Activated T-helper 2 cell treated with anti-CD3 and anti-CD28 coated beads, Interferon-gamma antibody, Interleukin-2, Interleukin-4, amounts not matched to agents 10 μg/mL and 5 μg/mL and 100 μg/mL, durations not matched to agents 14 hours and 24 hours and 36 hours (primary cell): Measurements from ENCODE around the gene PRKAG3. TPM values are rescaled to one million over a fixed set of nuclear protein-coding genes. Genes with fewer than 3 reads are reported as not detected.

Source experiments
- DNase-seq: peaks from one replicate; pipeline ENCODE4 v3.0.0; 2021; ENCODE audit warnings: low spot score
- H3K27ac Mint-ChIP-seq: one replicate; pipeline ENCODE4 v1.8.0; 2021; ENCODE audit warnings: mixed read lengths
- H3K27me3 Mint-ChIP-seq: one replicate; pipeline ENCODE4 v1.8.0; 2021; ENCODE audit warnings: low read depth, mixed read lengths
- H3K36me3 Mint-ChIP-seq: one replicate; pipeline ENCODE4 v1.8.0; 2021; ENCODE audit warnings: low read depth, mixed read lengths
- H3K4me1 Mint-ChIP-seq: one replicate; pipeline ENCODE4 v1.8.0; 2021; ENCODE audit warnings: low read depth, mixed read lengths
- H3K4me3 Mint-ChIP-seq: one replicate; pipeline ENCODE4 v1.8.0; 2021; ENCODE audit warnings: low read depth, mild to moderate bottlenecking, moderate library complexity, mixed read lengths
- H3K9me3 Mint-ChIP-seq: one replicate; pipeline ENCODE4 v1.8.0; 2021; ENCODE audit warnings: mixed read lengths
- intact Hi-C: fragments of 100-400 bp; cut with micrococcal nuclease; formaldehyde crosslinking; loops from one replicate; pipeline ENCODE4 v1.15.1; 2023
- total RNA-seq: library from RNA; stranded (reverse); gene quantifications from 2 replicates; pipeline ENCODE4 v1.2.3, GENCODE V29; 2022

The PRKAG3 gene
- total RNA-seq, 1 donor from 2014 or later, result not detected

DNA sequence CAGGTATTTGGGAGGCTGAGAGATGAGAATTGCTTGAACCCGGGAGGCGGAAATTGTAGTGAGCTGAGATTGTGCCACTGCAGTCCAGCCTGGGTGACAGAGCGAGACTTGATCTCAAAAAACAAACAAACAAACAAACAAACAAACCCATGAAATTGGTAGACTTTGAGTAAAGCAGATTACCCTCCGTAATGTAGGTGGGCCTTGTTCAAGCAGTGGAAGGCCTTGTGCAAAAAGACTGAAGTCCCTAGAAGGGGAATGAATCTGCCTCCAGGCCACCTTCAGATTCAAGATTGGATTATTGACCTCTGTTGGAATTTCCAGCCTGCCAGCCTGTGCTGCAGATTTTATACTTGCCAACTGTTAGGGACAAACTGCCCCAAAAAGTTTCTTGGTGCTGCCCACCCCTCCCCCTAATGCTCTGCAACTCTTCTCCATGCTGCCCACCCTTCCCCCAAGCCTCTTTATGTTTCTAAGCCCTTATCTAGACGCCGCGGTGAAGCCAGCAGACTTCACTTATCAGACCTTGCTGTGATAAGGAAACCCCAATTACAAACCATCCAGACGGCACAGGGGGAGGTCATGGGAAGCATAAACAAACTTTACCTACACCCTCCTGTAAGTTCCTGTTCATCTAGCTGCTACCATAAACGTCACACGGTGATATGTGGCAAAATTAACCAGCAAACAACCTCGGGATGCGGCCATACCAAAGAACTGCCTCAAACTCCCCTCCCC, 32.7 kb downstream of the PRKAG3 start:
- intact Hi-C loops, result no loop called here
- Mint-ChIP-seq H3K36me3 (no peaks in the 10 kb centered on the region), H3K27ac (no peak overlapping the region), H3K27me3 (peaks cover 28% of the 10 kb centered on the region), H3K4me1 (peaks cover 3% of the 10 kb centered on the region), H3K9me3 (peaks cover under 1% of the 10 kb centered on the region), H3K4me3 (no peak overlapping the region)
- DNase-seq, result no peak

GRCh38 chr2:218796691-218797090, 34.9 kb downstream of the PRKAG3 start:
- H3K27ac Mint-ChIP-seq, result no peak overlapping the region
- H3K4me1 Mint-ChIP-seq, result no peaks in the 10 kb centered on the region
- no peaks in the 10 kb centered on the region for H3K9me3 Mint-ChIP-seq
- no peak for DNase-seq
- no peak overlapping the region for H3K4me3 Mint-ChIP-seq
- intact Hi-C loops, result no loop called here
- H3K27me3 Mint-ChIP-seq, result peaks cover 28% of the 10 kb centered on the region
- no peaks in the 10 kb centered on the region for H3K36me3 Mint-ChIP-seq

GRCh38 chr2:218792433-218792832, 39.2 kb downstream of the PRKAG3 start:
- Mint-ChIP-seq H3K4me3 (no peak overlapping the region), H3K36me3 (no peaks in the 10 kb centered on the region), H3K27ac (no peak overlapping the region), H3K9me3 (no peaks in the 10 kb centered on the region), H3K27me3 (peaks cover 28% of the 10 kb centered on the region), H3K4me1 (no peaks in the 10 kb centered on the region)
- intact Hi-C loops, result no loop called here
- no peak for DNase-seq

GRCh38 chr2:218788529-218789255, 42.9 kb downstream of the PRKAG3 start:
- DNase-seq, result no peak
- H3K27me3 Mint-ChIP-seq, result peaks cover 29% of the 10 kb centered on the region
- H3K9me3 Mint-ChIP-seq, result no peaks in the 10 kb centered on the region
- H3K36me3 Mint-ChIP-seq, result no peaks in the 10 kb centered on the region
- no peak overlapping the region for H3K4me3 Mint-ChIP-seq
- intact Hi-C loops, result loop anchor here (5.0 to 10.0 kb wide), 2 partner anchors 196 to 794 kb away; partner anchors contain the start of gene FEV
- no peak overlapping the region for H3K27ac Mint-ChIP-seq
- no peaks in the 10 kb centered on the region for H3K4me1 Mint-ChIP-seq

DNA sequence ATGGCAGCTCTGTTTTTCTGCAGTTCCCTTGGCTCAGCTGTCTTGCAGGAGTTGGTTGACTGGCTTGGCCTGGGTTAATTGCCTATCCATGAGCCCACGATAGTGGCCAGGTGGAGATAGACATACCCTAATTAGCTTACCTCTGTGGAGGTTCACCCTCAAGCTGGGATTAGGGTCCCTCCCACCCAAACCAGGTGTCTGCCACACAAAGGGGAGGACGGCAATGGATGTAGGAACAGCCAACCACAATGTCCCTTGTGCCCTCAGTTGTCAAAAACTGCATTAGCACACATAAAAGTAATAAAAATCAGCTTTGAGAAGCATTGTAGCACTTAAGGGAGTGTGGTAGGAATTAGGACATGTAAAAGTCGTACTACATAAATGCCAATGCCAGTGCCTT, 45.5 kb downstream of the PRKAG3 start:
- H3K9me3 Mint-ChIP-seq, result no peaks in the 10 kb centered on the region
- no peak overlapping the region for H3K27ac Mint-ChIP-seq
- H3K4me1 Mint-ChIP-seq, result no peaks in the 10 kb centered on the region
- peaks cover 45% of the 10 kb centered on the region for H3K27me3 Mint-ChIP-seq
- no peak for DNase-seq
- H3K36me3 Mint-ChIP-seq, result no peaks in the 10 kb centered on the region
- intact Hi-C loops, result loop anchor here (5.0 to 10.0 kb wide), 2 partner anchors 199 to 796 kb away; partner anchors contain the start of gene FEV
- no peak overlapping the region for H3K4me3 Mint-ChIP-seq

GRCh38 chr2:218785103-218785502, 46.5 kb downstream of the PRKAG3 start:
- no peak overlapping the region for H3K27ac Mint-ChIP-seq
- H3K4me1 Mint-ChIP-seq, result no peaks in the 10 kb centered on the region
- no peak overlapping the region for H3K4me3 Mint-ChIP-seq
- DNase-seq, result no peak
- no peaks in the 10 kb centered on the region for H3K9me3 Mint-ChIP-seq
- H3K36me3 Mint-ChIP-seq, result no peaks in the 10 kb centered on the region
- intact Hi-C loops, result loop anchor here (5.0 to 10.0 kb wide), 2 partner anchors 200 to 797 kb away; partner anchors contain the start of gene FEV
- H3K27me3 Mint-ChIP-seq, result peaks cover 50% of the 10 kb centered on the region

DNA sequence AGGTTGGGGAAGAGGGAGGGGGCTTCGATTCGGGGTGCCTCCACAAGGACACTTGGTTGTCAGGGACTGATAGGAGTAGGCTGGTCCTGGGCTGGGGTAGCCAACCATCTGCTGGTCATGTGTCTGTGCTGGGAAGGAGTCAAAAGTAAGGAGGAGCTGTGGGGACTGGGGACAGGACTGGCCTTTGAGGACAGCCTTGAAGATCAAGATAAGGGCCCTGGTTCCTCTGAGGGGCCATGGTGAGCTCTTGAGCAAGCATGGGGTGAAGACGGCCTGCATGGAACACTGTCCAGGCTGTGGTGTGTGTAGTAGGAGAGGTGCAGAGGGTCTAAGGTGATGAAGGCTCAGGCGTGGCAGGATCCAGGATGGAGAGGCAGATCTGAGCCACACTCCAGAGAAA, 47.9 kb downstream of the PRKAG3 start:
- H3K27ac Mint-ChIP-seq, result no peak overlapping the region
- no peaks in the 10 kb centered on the region for H3K36me3 Mint-ChIP-seq
- H3K9me3 Mint-ChIP-seq, result no peaks in the 10 kb centered on the region
- no peak overlapping the region for H3K4me3 Mint-ChIP-seq
- intact Hi-C loops, result loop anchor here (10.0 kb wide), 1 partner anchor 201 kb away; the partner anchor contains the start of gene FEV
- peaks cover 52% of the 10 kb centered on the region for H3K27me3 Mint-ChIP-seq
- no peaks in the 10 kb centered on the region for H3K4me1 Mint-ChIP-seq
- no peak for DNase-seq

DNA sequence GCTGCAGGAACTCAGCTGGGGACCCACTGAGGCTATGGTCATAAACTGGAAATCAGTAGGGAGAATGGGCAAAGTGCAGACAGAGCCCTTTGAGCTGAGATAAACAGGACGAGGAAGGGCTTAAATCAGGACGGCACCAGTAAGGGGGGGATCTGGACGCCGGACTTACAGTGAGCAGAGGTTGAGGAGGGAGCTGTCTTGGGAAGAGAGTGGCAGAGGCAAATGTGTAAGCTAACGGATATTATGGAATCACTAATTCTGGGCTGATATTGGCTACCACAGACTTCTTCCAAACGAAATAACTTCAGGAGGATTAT, 49.1 kb downstream of the PRKAG3 start:
- intact Hi-C loops, result loop anchor here (10.0 kb wide), 1 partner anchor 202 kb away; the partner anchor contains the start of gene FEV
- Mint-ChIP-seq H3K4me3 (no peak overlapping the region), H3K9me3 (no peaks in the 10 kb centered on the region), H3K36me3 (peaks cover under 1% of the 10 kb centered on the region), H3K4me1 (no peaks in the 10 kb centered on the region), H3K27me3 (peaks cover 52% of the 10 kb centered on the region), H3K27ac (no peak overlapping the region)
- DNase-seq, result no peak

DNA sequence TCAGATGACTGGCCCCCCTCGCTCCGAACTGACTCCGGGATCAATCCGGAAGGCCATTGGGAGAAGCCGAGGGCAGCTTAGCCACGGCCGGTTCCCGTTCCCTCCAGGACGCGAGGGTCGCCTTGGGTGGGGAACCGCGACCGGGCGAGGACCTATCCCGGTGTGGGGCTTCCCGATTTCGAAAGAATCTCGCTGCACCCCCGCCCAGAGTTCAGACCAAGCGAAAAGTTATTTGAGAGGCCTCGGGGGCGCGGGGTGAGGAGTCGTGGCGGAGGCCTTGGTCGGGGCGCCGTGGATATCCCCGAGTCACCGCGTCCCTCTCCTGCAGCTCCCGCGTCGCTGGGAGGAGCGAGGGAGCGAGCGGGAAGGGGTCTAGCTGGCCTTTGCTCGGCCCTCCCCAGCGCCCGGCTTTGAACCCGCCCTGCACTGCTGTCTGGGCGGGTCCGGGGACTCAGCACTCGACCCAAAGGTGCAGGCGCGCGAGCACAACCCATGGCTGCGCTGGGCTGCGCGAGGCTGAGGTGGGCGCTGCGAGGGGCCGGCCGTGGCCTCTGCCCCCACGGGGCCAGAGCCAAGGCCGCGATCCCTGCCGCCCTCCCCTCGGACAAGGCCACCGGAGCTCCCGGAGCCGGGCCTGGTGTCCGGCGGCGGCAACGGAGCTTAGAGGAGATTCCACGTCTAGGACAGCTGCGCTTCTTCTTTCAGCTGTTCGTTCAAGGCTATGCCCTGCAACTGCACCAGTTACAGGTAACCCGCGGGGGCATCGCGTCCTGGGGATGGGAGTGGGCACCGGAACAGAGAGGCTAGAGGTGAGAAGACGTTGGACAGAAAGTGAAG, 49.7 kb downstream of the PRKAG3 start, which contains the start of gene CYP27A1:
Gene CYP27A1 (plus strand): TSS at position 457 of the 837 bp plus-strand sequence. CDS start 36 bp downstream, at position 493.
- Mint-ChIP-seq H3K9me3 (peaks cover 5% of the 10 kb centered on the region), H3K27ac (no peak within 1 kb of the TSS), H3K36me3 (peaks cover 4% of the 10 kb centered on the region), H3K4me3 (no peak within 1 kb of the TSS), H3K27me3 (peaks cover 52% of the 10 kb centered on the region), H3K4me1 (no peaks in the 10 kb centered on the region)
- intact Hi-C loops, result loop anchor here (10.0 kb wide), 1 partner anchor 203 kb away; the partner anchor contains the start of gene FEV
- no peak for DNase-seq

GRCh38 chr2:218780851-218781690, 50.5 kb downstream of the PRKAG3 start:
- Mint-ChIP-seq H3K27ac (no peak overlapping the region), H3K4me1 (no peaks in the 10 kb centered on the region), H3K9me3 (peaks cover 9% of the 10 kb centered on the region), H3K36me3 (peaks cover 6% of the 10 kb centered on the region), H3K27me3 (peaks cover 52% of the 10 kb centered on the region), H3K4me3 (no peak overlapping the region)
- no peak for DNase-seq
- intact Hi-C loops, result loop anchor here (10.0 kb wide), 1 partner anchor 204 kb away; the partner anchor contains the start of gene FEV

GRCh38 chr2:218780046-218780445, 51.6 kb downstream of the PRKAG3 start:
- H3K4me3 Mint-ChIP-seq, result no peak overlapping the region
- H3K9me3 Mint-ChIP-seq, result peaks cover 11% of the 10 kb centered on the region
- no peak for DNase-seq
- peaks cover 48% of the 10 kb centered on the region for H3K27me3 Mint-ChIP-seq
- H3K4me1 Mint-ChIP-seq, result no peaks in the 10 kb centered on the region
- intact Hi-C loops, result loop anchor here (10.0 kb wide), 1 partner anchor 205 kb away; the partner anchor contains the start of gene FEV
- peaks cover 7% of the 10 kb centered on the region for H3K36me3 Mint-ChIP-seq
- H3K27ac Mint-ChIP-seq, result no peak overlapping the region
